Calu3 (cell line): ENCODE results near the gene HOXC10. TPM values are rescaled to one million over a fixed set of nuclear protein-coding genes. Genes with fewer than 3 reads are reported as not detected.

Experiments
- BruUV-seq: library from RNA; stranded (reverse); fragments of 400-500 nt; replicated peaks from 2 replicates; lab custom pipeline; 2021; lab: Mats Ljungman, UMichigan
- CTCF ChIA-PET: fragments of 300-600 bp; sonication (Branson Sonifier 250); formaldehyde crosslinking; loops from one replicate; lab custom pipeline; 2022; ENCODE audit warnings: antibody characterized with exemption; lab: Charles Lee
- DNase-seq: peaks from one replicate; pipeline ENCODE4 v3.0.0; 2022
- H3K27ac Mint-ChIP-seq: one replicate; pipeline ENCODE4 v1.8.0; 2022; ENCODE audit warnings: mixed read lengths; ENCODE audit not compliant: unreplicated experiment
- H3K27me3 Mint-ChIP-seq: one replicate; pipeline ENCODE4 v1.8.0; 2022; ENCODE audit warnings: mixed read lengths; ENCODE audit not compliant: unreplicated experiment
- H3K36me3 Mint-ChIP-seq: one replicate; pipeline ENCODE4 v1.8.0; 2022; ENCODE audit warnings: mild to moderate bottlenecking, moderate library complexity, mixed read lengths; ENCODE audit not compliant: insufficient read depth, unreplicated experiment
- H3K4me1 Mint-ChIP-seq: one replicate; pipeline ENCODE4 v1.8.0; 2022; ENCODE audit warnings: mild to moderate bottlenecking, low read depth, mixed read lengths; ENCODE audit not compliant: unreplicated experiment
- H3K4me3 Mint-ChIP-seq: one replicate; pipeline ENCODE4 v1.8.0; 2022; ENCODE audit warnings: mild to moderate bottlenecking, low read depth, moderate library complexity, mixed read lengths; ENCODE audit not compliant: unreplicated experiment
- H3K9me3 Mint-ChIP-seq: one replicate; pipeline ENCODE4 v1.8.0; 2022; ENCODE audit warnings: low read depth, mixed read lengths; ENCODE audit not compliant: unreplicated experiment
- intact Hi-C: fragments of 100-400 bp; cut with micrococcal nuclease; formaldehyde crosslinking; loops from one replicate; pipeline ENCODE4 v1.10.0; 2022; ENCODE audit not compliant: unreplicated experiment
- total RNA-seq: library from RNA; stranded (reverse); gene quantifications from 2 replicates; pipeline ENCODE4 v1.2.3, GENCODE V29; 2022
- TF ChIP-seq, protein P1 (sequence below): fragments of 200-600 bp; IDR thresholded peaks from one replicate; pipeline ENCODE4 v1.8.0; 2022; ENCODE audit warnings: antibody characterized with exemption; ENCODE audit not compliant: unreplicated experiment

Gene HOXC10
- total RNA-seq, 1 experiment from 2014 or later = 0.71 TPM

DNA sequence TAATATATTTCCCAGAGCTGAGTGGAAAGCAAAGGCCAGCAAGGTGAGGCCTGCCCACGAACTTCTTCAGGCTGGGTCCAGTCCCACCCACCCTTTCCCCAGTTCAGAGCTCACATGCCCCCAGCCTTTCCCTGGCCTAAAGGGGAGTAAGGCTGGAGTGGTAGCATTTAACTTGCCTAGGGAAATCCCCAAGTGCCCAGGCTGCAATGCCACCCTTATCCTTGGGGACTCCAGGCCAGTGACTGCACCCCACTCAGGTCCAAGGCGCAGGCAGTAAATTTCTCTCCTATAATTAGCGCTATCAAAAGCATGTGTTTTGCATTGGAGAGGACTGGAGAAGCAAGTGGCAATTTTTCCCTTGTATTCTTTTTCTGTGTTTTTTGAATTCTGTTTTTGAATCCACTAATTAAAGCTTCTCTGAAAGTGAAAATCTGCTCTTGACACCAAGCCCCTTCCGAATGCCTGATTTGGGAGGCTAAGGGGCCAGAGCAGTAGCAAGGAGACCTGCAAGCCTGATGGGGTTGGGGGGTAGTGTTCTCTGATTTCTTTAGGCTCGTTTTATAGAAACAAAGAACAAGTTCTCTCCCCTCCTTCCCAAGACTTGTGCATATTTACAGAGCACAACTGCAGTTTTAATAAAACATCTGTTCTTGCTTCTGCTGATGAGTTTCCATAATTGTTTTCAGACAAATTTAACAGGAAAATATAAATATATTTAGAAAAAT lies 39.8 kb downstream of the HOXC10 start:
- no TSS peak for BruUV-seq
- TF ChIP-seq, protein P1, sequence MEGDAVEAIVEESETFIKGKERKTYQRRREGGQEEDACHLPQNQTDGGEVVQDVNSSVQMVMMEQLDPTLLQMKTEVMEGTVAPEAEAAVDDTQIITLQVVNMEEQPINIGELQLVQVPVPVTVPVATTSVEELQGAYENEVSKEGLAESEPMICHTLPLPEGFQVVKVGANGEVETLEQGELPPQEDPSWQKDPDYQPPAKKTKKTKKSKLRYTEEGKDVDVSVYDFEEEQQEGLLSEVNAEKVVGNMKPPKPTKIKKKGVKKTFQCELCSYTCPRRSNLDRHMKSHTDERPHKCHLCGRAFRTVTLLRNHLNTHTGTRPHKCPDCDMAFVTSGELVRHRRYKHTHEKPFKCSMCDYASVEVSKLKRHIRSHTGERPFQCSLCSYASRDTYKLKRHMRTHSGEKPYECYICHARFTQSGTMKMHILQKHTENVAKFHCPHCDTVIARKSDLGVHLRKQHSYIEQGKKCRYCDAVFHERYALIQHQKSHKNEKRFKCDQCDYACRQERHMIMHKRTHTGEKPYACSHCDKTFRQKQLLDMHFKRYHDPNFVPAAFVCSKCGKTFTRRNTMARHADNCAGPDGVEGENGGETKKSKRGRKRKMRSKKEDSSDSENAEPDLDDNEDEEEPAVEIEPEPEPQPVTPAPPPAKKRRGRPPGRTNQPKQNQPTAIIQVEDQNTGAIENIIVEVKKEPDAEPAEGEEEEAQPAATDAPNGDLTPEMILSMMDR = no peak
- Mint-ChIP-seq H3K27me3 (peaks cover 100% of the 10 kb centered on the region), H3K9me3 (no peaks in the 10 kb centered on the region), H3K4me3 (no peak overlapping the region), H3K36me3 (peaks cover 6% of the 10 kb centered on the region), H3K4me1 (no peaks in the 10 kb centered on the region), H3K27ac (no peak overlapping the region)
- intact Hi-C loops = no loop called here
- CTCF ChIA-PET = interaction anchor here (0.6 to 1.6 kb wide), 3 partner anchors 8 to 177 kb away, joined by 3 to 5 read pairs (median 4); partner anchors contain the start of gene HOXC5
- no peak for DNase-seq

DNA sequence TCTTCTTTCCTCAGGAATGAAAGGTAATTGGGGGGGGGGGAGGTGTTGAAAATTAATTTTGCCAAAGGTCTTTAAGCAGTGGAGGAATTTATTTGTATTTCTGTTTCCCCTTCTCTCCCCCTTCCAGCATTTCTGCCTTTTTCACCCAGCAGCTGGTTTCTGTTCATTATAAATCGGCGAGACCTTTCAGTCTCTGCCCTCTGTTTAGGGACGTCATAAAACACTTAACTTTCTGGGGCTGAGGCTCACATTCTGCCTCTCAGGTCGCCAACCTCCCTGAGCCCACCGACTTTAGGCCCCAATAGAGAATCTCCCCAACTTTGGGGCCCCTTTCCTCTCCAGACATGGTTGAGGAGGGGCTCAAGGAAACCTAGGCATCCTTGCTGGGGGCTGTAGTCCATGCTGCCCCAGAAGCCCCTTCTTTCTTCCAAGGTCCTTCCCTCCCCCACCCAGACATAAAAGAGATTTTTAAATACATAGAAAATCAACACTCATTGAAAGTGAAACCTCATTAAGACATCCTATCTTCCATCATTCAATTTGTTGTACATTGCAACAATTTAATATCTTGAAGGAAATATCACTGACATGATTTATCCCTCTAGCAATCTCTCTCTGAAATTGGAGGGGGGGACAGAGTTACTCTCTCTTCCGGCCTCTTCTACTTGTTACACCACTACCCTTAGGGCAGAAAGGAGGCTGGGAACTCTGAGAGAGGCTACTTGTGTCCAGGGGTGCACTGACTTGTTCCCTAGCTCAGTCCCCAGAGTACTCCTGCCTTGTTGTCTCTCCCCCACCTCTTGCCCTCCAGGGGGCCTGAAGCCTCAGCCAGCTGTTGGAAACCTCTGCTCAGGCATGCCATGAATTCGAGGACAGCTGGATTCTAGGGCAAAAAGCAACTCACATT lies 40.8 kb downstream of the HOXC10 start:
- intact Hi-C loops = no loop called here

DNA sequence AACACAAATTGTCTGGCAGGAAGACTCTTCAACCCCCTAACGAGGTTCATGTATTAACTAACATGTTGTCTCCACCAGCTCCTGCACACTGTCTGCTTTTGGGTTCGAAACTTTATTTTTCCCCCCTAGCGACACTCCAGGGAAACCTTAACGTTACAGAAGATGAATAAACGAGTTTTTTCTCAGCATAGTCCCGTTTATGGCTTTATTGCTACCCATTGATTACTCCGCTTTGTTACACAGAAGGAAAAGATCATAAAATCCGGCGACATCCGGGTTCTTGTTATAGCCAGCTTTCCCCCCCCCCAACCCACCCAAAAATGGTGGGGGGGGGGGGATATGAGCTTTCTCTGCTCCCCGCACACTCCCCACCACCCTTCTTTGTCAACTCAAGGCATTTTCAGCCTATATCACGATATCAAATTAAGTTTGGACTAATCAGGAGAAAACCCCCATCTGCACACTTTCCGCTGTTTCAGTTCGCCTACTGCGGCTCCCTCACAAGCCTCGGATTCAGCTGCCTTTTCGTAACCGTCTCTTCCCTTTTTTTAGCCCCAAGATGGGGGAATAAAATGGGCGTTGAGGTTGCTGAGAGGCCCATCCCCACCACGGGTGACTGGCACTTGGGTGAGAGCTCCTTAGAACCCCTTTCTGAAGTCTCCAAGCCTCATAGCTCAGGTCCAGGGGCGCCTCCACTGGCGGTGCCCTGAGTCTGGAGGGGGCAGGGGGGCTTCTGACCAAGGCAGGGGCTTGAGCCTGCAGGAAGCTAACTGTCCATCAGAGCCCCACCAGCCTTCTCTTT lies 41.9 kb downstream of the HOXC10 start:
- no peaks in the 10 kb centered on the region for H3K9me3 Mint-ChIP-seq
- DNase-seq = no peak
- BruUV-seq = no TSS peak
- peaks cover 6% of the 10 kb centered on the region for H3K36me3 Mint-ChIP-seq
- intact Hi-C loops = no loop called here
- no peak overlapping the region for H3K27ac Mint-ChIP-seq
- TF ChIP-seq, protein P1 = no peak
- no peaks in the 10 kb centered on the region for H3K4me1 Mint-ChIP-seq
- H3K4me3 Mint-ChIP-seq = no peak overlapping the region
- peaks cover 100% of the 10 kb centered on the region for H3K27me3 Mint-ChIP-seq
- CTCF ChIA-PET = interaction anchor here (0.5 to 2.3 kb wide), 7 partner anchors 9 to 181 kb away, joined by 3 to 12 read pairs (median 5); no protein-coding TSS in a partner anchor

More for the DNA sequence above, 40.8 kb downstream of the HOXC10 start:
- CTCF ChIA-PET = interaction anchor here (0.5 to 1.3 kb wide), 4 partner anchors 8 to 176 kb away, joined by 3 to 7 read pairs (median 3); partner anchors contain the start of gene HOXC8
- peaks cover 6% of the 10 kb centered on the region for H3K36me3 Mint-ChIP-seq
- DNase-seq = no peak
- peaks cover 100% of the 10 kb centered on the region for H3K27me3 Mint-ChIP-seq
- TF ChIP-seq, protein P1 = no peak
- H3K4me3 Mint-ChIP-seq = no peak overlapping the region
- no peaks in the 10 kb centered on the region for H3K9me3 Mint-ChIP-seq
- H3K4me1 Mint-ChIP-seq = no peaks in the 10 kb centered on the region
- no TSS peak for BruUV-seq
- no peak overlapping the region for H3K27ac Mint-ChIP-seq

DNA sequence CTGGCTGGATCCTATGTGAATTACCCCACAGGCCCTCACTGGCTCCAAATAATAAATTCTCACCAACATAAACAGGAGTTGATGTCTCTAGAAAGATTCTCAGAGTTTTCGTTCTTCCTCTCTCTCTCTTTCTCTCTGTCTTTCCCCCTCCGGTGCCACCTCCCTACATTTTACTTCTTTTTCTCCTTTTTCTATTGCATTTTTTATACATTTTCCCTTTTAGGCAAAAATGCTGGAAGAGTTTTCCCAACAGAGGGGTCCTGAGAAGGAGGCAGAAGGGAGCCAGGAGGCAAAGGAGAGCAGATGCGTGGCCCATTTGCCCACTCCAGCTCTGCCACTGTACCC lies 42.5 kb downstream of the HOXC10 start:
- Mint-ChIP-seq H3K4me3 (no peak overlapping the region), H3K27ac (no peak overlapping the region), H3K27me3 (peaks cover 100% of the 10 kb centered on the region), H3K36me3 (peaks cover 6% of the 10 kb centered on the region), H3K4me1 (no peaks in the 10 kb centered on the region), H3K9me3 (no peaks in the 10 kb centered on the region)
- no TSS peak for BruUV-seq
- TF ChIP-seq, protein P1 = no peak
- intact Hi-C loops = no loop called here
- no peak for DNase-seq
- CTCF ChIA-PET = interaction anchor here (0.6 to 2.3 kb wide), 8 partner anchors 10 to 180 kb away, joined by 3 to 12 read pairs (median 6); partner anchors contain the start of gene HOXC8
